ENCODE results near the gene C15orf62.
A peak's percentile ranks its signal among the peaks of the same experiment; 100 is the strongest.

C15orf62 gene

GRCh38 chr15:40807028-40807887 lies 37.5 kb downstream of the C15orf62 start, which contains the start of the genes DNAJC17 and ZFYVE19:
Gene DNAJC17, minus strand, starts transcription at chr15:40807473. Its CDS starts 27 bp downstream, at chr15:40807446.
Gene ZFYVE19, plus strand, starts transcription at chr15:40807089. Its CDS starts 501 bp downstream, at chr15:40807590.
- H3K27ac ChIP-seq, result peak within 1 kb of the TSS; percentile 88 to 99 (median 96)
- H3K4me3 ChIP-seq, result peak within 1 kb of the TSS; percentile 74 to 97 (median 91)

DNA sequence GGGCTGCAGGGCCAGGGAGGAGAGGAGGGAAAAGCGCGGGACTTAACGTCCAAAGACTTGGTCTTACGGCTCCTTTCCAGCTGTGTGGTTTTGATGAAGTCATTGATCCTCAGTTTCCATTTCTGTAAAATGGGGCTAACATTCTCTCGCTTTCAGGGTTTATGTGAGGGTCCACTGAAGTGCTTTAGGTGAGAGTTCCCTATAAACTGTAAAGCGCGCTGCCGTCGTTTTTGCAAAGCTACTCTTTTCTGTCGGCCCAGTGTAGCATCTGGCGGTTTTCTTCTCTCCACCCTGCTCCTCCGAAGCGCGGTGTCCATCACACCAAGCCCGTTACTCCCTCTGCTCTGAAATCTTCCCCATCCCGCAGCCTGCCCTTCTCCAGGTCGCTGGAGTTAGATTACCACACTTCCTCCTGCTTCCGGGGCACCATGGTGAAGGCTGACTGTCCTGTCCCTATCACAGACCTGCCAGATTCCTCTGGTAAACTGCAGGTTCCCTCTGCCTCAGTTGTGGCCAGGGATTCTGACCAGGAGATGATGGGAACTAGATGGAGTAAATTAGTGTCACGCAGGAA lies 38.2 kb downstream of the C15orf62 start:
- Histone ChIP-seq H3K4me3 (peak overlapping the region; percentile 74 to 97 (median 91)), H3K27ac (peak overlapping the region in 19 of 21 experiments; percentile 41 to 99 (median 96))

GRCh38 chr15:40808861-40809450 lies 39.2 kb downstream of the C15orf62 start:
- Histone ChIP-seq H3K27ac (peak overlapping the region in 1 of 21 experiments; percentile 53), H3K4me3 (no peak overlapping the region)

GRCh38 chr15:40812721-40813425 lies 43.1 kb downstream of the C15orf62 start:
- no peak overlapping the region for H3K27ac ChIP-seq
- no peak overlapping the region for H3K4me3 ChIP-seq

- H3K4me3 ChIP-seq, result no peak overlapping the region
- no peak overlapping the region for H3K27ac ChIP-seq
Observed at GRCh38 chr15:40815042-40815698, 45.4 kb downstream of the C15orf62 start.

GRCh38 chr15:40819048-40819447 lies 49.3 kb downstream of the C15orf62 start:
- H3K27ac ChIP-seq, result no peak overlapping the region
- no peak overlapping the region for H3K4me3 ChIP-seq

GRCh38 chr15:40821195-40821594 lies 51.4 kb downstream of the C15orf62 start:
- Histone ChIP-seq H3K27ac (no peak overlapping the region), H3K4me3 (no peak overlapping the region)
